ENCODE results near the gene LACC1.

Gene LACC1

DNA sequence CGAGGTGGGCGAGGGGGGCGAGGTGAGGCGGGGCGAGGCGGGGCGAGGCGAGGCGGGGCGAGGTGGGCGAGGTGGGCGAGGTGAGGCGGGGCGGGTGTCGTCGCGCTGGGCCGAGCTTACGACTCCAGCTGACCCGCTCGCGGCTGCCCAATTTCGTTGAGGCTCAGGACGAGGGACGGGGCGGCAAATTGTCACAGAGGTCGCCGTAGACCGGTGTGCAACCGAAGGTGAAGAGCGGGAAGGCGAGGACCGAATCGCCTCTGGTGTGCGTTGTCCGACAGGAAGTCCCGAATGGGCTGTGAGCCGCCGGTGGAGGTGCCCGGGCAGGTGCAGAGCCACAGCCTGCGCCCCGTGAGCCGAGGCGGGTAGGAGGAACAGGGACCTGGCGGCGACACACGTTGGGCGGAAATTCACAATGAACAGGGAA is at the start of gene LACC1:
TSS of gene LACC1 (plus strand) at position 150 of the 427 bp plus-strand sequence. CDS start 1,082 bp downstream, outside the sequence.
- peak; percentile 15 for DNase-seq (ENCODE audit: low spot score)

DNA sequence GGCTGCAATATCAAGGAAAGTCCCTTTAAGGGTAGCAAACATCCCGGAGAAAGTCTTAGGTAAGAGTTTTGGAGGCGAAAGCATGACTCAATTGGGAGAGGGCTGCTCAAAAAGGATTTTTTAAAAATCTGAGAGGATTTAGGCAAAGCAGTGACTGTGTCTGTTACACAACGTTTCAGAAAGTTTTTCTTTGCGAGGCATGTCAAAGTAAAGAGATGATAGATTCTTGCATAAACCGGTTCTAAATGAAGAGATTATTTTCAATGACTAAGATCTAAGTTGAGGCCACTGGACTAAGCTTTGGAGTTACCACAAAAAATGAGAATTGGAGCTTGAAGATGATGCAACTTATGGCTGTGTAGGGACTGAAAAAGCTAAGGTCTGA is 49.2 kb upstream of the LACC1 start:
- no peak for DNase-seq (ENCODE audit: low spot score)

DNA sequence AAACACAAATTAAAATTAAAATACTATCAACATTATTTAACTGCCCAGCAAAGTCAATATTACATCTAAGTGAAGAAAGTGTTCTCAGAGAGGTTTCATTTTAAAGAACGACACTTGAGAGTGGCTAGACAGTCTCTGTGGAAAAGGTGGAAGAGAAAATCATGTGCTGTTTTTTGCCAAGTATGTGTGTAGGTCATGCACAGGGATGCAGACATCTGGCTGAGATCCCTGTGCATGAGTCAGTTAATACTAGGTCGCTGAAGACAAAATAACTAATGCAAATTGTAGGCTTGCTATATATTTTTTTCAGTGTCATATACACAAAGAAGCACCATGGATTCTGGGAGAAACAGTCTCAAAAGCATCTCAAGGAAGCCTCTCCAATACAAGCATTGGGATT is 48.6 kb upstream of the LACC1 start:
- no peak for DNase-seq (ENCODE audit: low spot score)

DNA sequence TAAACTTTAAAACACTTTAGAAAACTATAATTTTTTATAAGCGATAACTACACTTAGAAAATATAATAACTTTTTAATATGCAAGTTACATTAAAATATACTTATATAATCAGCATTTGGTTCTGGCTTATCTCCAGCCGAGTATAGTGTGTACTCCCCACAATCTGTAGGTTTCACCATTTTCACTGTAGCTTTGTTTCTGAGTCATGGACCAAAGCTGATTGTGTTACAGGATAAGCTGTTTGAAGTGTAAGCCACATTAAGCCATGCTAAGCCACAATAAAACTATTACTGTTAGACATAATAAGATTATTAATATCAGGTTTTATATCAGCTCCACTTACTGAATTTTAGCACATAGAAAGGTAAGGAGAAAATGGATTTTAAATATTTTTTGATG is 44.0 kb upstream of the LACC1 start:
- no peak for DNase-seq (ENCODE audit: low spot score)

DNA sequence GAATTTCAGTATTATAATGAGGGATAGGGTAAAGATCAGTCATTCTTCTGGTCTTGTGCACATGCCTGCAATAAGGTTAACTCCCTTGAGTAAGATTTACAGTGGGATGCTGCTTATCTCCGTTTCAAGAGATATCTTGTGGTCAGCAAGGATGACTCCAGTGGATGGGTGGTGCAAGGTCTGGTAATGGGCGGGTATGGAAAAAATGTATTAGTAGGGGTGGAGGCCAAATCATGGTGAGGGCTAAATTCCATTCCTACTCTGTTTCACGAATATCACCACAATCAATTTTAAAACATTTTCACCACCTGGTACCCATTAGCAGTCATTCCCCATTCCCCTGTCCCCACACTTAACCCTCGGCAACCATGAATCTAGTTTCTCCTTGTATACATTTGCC is 40.8 kb upstream of the LACC1 start:
- DNase-seq (ENCODE audit: low spot score) = no peak

DNA sequence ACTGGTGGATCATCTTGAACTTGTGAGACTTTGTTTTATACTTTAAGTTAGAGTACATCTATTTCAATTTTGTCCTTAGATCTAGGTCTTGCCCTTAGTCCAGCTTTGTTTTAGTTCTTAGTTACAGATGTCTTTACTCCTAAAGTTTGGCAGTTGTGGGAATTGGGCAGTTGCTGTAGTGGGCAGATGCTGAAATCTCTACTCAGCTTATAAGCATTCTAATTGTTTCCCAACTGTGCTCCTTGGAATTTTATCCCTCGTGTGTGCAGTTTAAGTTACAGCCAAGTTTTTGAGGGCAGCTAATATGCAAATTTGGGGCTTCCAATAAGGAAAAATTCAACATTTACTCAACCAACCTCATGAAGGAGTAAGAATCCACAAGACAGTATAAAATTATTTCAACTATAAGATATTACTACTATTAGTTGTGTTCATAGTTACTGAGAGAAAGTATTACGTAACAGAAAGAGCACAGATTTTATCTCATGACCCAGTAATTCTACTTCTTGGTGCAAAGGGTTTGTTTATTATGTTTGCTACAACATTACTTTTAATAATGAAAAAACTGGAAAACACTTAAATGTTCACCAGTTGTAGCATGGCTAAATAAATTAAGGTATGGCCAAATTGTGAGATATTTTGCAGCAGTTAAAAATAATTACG is 33.1 kb upstream of the LACC1 start:
- DNase-seq (ENCODE audit: low spot score) = no peak

DNA sequence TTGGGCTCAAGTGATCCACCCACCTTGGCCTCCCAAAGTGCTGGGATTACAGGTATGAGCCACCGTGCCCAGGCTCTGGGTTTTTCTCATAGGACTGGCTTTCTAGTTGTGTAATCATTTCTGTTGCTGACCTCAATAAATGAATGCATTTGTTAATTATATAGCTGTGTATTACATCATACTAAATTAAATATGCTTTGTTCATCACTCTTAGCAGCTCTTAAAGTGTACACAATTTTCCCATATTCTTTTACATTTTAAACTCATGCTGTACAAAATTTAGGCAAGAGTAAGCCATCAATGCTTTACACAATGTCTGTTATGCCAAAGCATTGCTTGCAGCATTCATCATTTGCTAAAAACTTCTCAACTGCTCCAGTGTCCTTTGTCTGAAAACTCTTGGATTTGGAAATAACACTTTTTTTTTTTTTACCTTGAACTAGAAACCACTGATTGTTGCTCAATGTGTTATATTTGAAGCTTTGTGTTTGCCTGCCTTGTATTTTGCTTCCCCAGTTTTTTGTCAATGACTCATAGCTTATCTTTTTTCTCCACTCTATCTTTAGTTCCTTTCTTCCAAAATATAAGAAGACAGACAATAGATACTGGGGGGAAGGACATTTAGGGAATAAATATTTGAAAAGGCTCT is 31.6 kb upstream of the LACC1 start:
- no peak for DNase-seq (ENCODE audit: low spot score)

DNA sequence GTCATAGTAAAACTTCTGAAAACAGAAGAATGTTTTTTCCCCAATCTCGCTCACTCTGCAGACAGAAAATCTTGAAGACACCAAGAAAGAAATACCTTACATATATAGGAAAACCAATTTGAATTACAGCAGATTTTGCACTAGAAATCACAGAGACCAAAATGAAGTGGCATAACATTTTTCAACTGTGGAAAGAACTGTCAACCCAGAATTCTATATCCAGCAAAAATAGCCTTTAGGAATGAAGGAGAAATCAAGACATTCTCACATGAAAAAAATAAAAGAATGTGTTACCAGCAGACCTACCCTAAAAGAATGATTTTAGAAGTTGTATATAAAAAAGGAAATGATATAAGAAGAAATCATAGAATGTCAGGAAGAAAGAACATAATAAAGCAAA is 28.8 kb upstream of the LACC1 start:
- no peak for DNase-seq (ENCODE audit: low spot score)

DNA sequence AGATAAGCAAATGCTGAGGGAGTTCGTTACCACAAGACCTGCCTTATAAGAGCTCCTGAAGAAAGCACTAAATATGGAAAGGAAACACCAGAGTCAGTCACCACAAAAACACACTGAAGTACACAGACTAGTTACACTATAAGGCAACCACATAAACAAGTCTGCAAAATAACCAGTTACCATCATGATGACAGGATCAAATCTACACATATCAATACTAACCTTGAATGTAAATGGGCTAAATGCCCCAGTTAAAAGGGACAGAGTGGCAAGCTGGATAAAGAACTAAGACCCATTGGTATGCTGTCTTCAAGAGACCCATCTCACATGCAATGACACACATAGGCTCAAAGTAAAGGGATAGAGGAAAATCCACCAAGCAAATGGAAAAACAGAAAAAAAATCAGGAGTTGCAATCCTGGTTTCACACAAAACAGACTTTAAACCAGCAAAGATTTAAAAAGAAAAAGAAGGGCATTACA is 26.7 kb upstream of the LACC1 start:
- DNase-seq (ENCODE audit: low spot score) = no peak

DNA sequence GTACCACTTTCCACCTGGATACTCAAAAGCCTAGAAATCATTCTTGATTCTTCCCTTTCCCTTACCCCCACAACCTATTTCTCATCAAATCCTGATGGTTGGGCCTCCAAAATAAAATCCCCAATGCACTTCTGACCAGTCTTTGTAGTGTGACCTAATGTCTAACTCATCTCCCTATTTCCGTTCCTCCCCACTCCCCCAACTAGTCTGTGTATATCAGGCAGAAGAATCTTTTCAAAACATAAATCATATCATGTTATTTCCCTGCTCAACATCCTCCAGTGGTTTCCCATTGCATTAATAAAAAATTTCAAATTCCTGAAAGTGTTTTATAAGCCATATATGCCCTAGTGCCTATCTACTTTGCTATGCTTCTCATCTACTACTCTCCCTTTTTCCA is 17.8 kb upstream of the LACC1 start:
- DNase-seq (ENCODE audit: low spot score) = no peak

DNA sequence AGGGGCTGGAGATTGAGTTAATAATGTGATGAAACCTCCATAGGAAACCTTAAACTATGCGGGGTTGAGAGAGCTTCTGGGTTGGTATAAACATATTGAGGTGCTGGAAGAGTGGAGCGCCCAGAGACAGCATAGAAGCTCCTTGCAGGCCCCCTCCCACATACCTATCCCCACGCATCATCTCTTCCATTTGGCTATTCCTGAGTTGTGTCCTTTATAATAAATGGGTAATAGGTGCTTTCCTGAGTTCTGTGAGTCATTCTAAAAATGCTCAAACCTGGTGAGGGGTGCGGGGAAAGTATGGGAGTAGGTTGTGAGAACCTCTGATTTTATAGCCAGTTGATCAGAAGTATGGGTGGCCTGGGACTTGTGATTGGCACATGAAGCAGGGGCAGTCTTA is 14.8 kb upstream of the LACC1 start:
- no peak for DNase-seq (ENCODE audit: low spot score)

DNA sequence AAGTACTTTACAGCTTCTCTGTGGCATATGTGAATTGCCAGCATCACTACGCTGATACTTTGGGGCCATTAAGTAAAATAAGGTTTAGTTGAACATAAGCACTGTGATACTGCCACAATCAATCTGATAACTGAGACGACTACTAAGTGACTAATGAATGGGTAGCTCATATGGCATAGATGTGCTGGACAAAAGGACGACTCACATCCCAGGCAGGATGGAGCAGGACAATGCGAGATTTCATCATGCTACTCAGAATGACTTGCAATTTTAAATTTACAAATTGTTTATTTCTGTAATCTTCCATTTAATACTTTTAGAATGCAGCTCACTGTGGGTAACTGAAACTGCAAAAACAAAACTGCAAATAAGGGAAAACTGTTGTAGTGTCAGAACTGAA is 13.8 kb upstream of the LACC1 start:
- DNase-seq (ENCODE audit: low spot score) = no peak

DNA sequence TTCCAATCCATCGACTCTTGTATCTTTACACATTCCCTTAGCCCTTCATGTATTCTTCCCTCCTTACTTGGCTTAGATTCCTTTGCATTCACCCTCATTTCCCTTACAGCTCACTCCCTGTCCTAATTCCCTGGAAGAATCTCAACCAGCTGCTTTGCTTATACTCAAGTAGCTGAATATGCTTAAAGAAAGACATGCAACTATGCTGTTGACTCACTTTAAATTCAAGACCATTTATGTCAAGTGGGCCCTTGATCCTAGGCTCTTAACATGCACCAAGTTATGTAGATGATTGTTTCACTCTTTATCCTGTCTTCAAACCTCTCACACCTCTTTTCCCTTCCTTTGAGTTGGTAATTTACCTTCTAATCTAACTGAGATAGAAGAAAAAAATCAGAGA is 7.5 kb upstream of the LACC1 start:
- no peak for DNase-seq (ENCODE audit: low spot score)

DNA sequence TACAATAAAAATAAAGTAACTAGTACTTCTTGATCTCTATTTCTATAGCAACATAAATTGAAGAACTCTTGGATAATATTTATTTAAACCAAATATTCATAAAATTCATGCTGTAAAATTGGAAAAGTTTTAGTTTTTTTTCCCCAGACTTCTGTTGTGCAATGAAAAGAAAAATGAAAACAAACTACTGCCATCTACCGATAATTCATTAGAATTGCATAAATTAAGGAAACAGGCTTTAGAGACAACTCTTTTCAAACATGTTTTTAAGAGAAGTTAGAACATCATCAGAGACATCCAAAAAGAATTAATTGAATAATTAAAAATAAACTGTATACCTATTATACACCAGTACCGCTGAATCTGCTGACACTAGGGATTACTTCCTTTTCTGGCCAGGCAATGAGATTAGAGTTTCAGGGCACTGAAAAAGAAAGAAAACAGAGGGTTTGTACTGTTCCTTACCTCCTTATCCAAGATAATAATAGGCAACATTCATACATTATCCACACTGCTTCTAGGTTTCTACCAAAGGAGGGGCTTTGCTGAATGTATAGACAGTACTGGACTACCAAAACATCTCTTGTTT is 5.1 kb upstream of the LACC1 start:
- DNase-seq (ENCODE audit: low spot score) = no peak

DNA sequence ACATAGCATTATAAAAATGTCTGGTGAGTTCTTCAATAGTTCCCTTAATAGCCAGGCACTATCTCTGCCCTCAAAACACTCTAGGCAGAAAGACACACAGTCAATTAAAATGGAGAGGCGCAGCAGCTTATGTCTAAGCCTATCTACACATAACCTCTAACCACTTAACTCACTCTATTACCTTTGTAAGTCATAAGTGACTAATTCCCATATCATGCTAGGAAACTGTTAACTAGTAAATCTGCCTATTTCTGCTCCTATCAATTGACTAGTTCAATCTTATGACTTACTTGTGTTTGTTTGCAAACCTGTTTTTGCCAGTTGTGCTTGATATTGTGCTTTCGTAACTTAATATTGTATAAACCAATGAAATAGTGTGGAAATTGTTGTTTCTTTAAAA is 3.3 kb upstream of the LACC1 start:
- DNase-seq (ENCODE audit: low spot score) = no peak

DNA sequence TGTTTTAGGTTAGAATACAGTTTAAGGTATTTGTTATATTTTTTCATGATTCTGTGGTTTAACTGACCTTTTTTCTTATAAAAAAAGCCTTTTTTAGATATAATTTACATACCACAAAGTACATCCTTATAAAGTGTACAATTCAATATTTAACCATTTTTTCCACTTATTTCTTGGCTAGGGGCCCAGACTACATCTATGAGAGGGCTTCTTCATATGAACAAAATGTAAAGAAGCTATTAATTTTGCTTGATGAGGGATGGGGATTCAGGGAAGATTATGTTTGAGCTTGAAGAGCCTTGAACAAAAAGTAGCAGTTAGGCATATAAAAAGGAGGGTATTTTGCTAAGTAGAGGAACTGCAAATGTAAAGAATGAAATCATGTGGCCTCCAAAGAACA is 2.4 kb upstream of the LACC1 start:
- no peak for DNase-seq (ENCODE audit: low spot score)

DNA sequence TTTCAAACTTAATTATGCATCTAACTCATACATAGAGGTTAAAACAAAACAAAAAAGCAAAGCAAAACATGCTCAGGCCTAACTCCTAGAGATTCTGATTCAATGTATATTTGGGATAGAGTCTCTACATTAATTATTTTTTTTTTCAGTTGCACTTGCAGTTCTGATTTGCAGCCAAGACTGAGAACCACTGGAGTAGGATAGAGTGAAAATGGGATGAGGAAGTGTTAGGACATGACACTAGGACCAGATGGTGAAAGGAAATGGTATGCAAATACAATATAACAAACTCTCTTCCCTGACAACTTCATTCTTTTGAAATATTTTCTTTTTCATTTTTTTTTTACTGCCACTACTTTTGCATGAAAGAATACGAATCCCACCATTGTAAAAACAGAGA is 1.9 kb upstream of the LACC1 start:
- DNase-seq (ENCODE audit: low spot score) = no peak

DNA sequence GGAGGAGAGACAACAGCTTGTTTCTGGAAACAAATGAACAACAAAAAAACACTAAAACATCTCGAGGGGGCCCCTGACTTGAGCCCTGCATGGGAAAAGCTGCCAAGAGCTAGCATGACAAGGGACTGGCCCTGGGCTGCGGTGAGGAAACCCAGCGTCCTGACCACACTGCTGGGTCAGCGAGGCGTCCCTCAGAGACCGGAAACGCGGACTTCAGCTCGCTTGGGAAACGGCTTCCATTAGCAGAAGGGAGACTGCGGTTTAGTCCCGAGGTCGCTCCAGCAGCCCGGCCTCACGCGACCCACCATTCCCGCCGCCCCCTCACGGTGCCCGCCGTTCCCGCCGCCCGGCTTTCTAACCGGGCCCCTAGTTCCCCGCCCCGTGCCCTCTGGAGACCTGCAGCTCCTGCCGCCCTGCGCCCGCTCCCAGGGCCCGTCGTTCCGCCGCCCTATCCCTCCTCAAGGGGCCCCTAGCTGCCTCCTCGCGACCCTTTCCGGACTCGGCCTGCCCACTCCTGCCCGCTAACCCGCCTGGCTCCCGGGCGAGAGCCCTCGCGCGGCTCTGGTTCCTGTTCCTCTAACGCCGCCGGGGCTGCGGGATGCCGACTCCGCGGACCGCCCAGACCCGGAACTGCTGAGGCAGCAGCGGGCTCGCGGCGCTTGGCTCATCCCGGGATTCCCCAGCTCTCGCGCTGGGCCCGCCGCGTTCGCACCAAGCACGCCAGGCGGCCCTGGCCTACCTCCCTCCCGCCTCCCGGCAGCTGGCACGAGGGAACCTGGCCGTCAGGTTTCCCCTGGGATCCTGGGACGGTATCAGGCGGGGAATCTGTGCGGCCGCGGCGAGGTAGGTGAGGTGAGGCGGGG is 581 bp upstream of the LACC1 start, which contains the start of gene CCDC122:
TSS of gene CCDC122 (minus strand) at position 849 of the 863 bp plus-strand sequence. CDS start 10,364 bp downstream, outside the sequence.
- DNase-seq (ENCODE audit: low spot score) = peak; percentile 68

DNA sequence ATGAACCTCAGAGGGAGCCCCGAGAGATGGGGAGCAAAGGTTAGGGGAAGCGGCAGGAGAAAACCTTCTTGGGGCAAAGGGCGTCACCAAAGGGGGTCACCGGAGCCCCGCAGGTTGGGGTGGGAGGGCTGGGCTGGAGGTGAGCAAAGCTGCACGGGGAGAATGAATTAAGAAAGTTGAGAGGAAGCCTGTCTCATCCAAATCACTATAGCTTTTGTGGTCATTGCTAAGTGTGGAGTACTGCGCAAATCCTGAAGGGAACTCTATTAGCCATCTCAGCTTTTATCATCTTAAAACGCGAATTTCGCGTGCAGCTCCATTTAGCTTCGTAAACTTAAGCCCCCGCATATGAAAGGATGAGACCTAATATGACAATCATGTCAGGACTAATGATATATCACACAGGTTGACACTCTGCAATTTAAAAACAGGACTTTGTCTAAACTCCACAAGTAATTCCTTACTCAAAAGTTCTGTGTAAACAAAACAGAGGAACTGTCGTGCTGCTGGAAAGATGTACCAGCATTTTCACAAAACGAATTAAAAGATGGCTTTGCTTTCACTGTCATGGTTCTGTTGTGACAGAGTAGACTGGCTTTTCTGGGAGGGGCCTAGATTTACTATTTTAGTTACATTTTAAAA is 631 bp downstream of the LACC1 start:
- DNase-seq (ENCODE audit: low spot score) = no peak

DNA sequence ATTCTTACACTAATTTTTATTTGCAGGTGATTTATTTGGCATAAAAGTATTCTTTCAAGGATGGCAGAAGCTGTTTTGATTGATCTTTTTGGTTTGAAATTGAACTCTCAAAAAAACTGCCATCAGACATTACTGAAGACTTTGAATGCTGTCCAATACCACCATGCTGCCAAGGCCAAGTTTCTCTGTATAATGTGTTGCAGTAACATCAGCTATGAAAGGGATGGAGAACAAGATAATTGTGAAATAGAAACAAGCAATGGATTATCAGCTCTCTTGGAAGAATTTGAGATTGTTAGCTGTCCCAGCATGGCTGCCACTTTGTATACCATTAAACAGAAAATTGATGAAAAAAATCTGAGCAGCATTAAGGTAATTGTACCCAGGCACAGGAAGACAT is 1.2 kb downstream of the LACC1 start:
- no peak for DNase-seq (ENCODE audit: low spot score)

DNA sequence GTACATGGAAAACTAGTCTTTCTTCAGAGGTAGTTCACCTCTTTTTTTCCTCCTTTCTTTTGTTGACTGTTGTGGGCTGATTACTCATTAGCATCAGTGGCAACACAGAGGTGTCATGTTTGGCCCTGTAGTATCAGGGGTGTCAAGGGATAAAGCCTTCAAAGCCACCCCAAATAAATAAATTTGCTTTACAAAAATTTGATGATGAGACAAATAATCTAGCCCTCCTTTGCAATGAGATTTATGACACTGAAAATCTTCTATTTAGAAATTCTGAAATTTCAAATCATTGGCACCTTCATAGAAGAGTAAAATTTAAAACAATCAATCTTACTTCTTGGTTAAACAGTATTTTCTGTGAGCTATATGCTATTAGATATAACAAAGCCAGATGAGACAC is 1.9 kb downstream of the LACC1 start:
- no peak for DNase-seq (ENCODE audit: low spot score)

DNA sequence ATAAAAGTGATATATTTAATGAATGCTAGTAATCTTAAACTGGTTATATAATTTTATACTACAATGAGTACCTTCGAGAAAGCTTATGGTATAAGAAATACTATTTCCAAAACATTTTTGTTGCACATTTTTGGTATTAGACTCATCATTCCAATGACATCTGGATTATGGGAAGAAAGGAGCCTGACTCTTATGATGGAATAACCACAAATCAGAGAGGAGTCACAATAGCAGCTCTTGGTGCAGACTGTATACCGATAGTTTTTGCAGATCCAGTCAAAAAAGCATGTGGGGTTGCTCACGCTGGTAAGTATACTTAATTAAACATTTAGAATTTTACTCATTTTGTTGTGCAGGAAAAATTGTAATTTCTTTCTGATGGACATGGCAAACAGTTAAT is 3.9 kb downstream of the LACC1 start:
- DNase-seq (ENCODE audit: low spot score) = no peak

All from HuH-7 (cell line).